Fibroblast of villous mesenchyme (primary cell): ENCODE measurements around the gene P3H2. TPM values are rescaled to one million over a fixed set of nuclear protein-coding genes. Genes with fewer than 3 reads are reported as not detected.
"Not testable (repeated sequence)": the region's sequence is repeated elsewhere in the genome, so short reads cannot be mapped to it uniquely, and the experiment has no call there.

Source experiments
- DNase-seq: peaks from one replicate; pipeline ENCODE4 v3.0.0-alpha.2; 2010; ENCODE audit warnings: low read depth
- H3K4me3 ChIP-seq: 2 replicates; pipeline ENCODE4 v1.5.1; 2011; ENCODE audit warnings: low read depth, mild to moderate bottlenecking, low read length
- total RNA-seq: library from RNA; depleted of rRNA; stranded (reverse); fragments of >200 nt; gene quantifications from 2 replicates; pipeline ENCODE4 v1.2.3, GENCODE V29; 2012
- TF ChIP-seq, protein P1 (sequence below): IDR thresholded peaks from 2 replicates; pipeline ENCODE4 v1.5.1; 2012; ENCODE audit warnings: low read depth, mild to moderate bottlenecking, low read length; ENCODE audit not compliant: insufficient read depth

Gene P3H2
- total RNA-seq, 1 donor: 51.8 TPM

DNA sequence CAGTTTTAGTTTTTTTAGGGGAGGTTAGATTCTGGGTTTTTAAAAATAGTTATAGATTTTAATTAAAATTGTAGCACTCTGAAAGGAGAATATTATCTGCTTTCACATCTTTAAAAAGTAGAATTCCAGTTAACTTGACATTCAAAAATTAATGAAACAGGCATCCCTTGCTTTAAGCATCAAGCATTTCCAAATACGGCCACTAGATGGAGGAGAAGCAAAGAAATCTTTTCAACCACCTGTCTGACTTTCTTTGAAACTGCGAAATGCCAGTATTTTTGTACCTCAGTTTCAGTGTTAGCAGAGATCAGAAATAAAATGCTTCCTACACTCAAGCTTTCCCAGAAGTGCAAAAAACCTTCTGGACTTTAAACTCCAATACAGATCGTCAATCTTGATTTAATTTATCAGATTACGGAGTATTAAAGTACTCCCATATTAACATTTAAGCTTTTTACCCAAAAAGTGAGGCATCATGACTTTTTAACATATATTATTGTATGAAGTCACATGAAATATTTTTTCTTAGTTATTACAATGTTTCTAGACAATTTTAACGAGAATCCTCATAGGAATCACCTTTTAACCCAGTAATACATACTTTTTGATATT is 153.3 kb downstream of the P3H2 start:
- TF ChIP-seq, protein P1, sequence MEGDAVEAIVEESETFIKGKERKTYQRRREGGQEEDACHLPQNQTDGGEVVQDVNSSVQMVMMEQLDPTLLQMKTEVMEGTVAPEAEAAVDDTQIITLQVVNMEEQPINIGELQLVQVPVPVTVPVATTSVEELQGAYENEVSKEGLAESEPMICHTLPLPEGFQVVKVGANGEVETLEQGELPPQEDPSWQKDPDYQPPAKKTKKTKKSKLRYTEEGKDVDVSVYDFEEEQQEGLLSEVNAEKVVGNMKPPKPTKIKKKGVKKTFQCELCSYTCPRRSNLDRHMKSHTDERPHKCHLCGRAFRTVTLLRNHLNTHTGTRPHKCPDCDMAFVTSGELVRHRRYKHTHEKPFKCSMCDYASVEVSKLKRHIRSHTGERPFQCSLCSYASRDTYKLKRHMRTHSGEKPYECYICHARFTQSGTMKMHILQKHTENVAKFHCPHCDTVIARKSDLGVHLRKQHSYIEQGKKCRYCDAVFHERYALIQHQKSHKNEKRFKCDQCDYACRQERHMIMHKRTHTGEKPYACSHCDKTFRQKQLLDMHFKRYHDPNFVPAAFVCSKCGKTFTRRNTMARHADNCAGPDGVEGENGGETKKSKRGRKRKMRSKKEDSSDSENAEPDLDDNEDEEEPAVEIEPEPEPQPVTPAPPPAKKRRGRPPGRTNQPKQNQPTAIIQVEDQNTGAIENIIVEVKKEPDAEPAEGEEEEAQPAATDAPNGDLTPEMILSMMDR: peak; percentile 82
- peak; percentile 67 for DNase-seq
- no peak overlapping the region for H3K4me3 ChIP-seq

DNA sequence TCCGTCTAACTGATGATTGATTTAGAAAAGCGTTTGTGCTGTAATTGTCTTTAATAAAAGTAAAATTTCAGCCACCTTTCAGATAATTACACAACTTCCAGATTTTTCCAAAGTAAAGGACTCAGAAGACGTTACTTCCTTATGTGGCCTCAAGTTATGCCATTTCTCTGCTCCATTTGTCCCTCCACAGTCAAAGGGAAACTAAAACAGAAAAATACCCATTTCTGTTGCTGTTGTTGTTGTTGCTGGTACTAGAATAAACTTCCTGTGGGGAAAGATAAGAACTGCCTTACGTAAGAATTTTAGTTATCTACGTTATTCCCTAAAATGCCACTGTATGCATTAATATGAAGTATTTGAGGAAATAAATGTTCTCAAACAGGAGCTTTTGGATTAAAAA is 153.9 kb downstream of the P3H2 start:
- TF ChIP-seq, protein P1: no peak
- H3K4me3 ChIP-seq: no peak overlapping the region
- DNase-seq: no peak

DNA sequence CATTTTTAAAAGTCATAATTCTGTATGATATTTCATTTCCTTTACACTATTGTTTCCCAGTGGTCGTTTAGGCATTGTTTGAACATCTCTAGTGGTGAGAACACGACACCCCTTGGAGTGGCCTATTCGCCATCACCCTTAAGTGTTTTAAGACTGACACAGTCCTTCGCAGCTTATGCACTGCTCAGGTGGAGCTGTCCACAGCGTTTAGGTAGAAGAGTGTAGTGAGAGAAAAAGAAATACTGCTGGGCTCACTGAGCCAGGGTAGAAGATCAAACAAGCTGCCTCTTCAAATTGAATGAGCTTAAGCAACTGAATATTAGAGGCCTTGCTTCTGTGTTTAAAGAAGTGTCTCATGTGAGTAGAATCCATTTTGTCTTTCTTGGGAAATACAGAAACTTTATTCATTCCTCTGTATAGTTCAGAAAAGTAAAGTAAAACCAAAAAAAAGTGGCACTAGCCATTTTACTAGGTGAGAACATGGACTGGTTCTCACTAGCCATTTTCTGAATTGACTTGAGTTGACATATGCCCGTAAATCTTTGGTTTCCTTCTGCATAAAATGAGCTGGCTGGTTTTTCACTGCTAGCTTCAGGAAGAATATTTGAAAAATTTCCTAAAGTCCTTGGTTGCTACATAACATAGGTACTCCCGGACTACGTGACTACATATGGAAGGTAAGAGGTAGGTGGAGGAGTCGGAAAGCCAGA is 155.9 kb downstream of the P3H2 start:
- no peak overlapping the region for H3K4me3 ChIP-seq
- TF ChIP-seq, protein P1: no peak
- no peak for DNase-seq

DNA sequence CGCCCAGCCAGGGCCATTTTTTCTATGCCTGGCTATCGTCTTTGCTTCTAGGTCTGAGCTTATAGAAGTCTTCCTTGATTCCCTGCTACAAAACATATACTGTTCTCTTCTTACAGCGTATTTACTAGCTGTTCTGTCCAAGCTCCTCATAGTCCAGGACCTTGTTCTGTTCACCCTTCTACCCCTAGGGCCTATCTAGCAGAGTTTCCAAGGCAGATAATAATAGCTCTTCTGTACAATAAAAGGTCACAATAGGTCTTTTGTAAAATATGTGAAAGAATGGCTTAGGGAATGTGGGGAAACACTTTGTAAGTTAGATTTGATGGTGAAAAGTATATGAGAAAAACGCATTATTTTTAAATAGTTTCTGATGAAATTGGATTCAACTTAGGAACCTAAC is 158.2 kb downstream of the P3H2 start:
- H3K4me3 ChIP-seq: no peak overlapping the region
- no peak for DNase-seq
- TF ChIP-seq, protein P1: no peak

DNA sequence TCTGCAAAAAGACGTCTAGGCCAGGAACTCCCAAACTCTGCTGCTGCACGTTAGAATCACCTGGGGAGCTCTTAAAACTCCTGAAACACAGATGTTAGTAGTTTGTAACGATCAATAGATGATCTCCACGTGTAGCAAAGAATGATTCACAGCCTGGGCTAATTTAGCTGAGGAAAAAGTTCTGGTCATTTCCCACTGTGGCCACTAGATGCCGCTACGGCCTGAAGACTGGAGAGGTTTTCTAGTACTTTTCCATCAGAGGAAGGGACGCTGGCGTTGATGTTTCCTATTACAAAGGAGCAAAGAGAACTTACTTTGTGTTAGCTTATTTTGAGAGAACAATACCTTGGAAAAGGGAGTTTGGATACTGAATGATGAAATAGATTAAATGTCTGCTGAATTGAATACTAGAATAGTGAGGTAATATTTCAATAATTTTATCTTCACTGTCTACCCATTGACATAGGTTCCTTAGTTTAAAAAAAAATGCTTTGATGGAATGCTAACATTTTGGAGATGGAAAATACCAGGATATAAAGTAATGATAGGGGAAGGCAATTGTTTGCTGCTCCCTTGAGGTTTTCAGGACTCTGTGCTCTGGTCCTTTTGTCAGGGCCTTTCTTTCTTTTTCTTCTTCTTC is 159.1 kb downstream of the P3H2 start:
- DNase-seq: peak; percentile 81
- TF ChIP-seq, protein P1: peak; percentile 98
- H3K4me3 ChIP-seq: no peak overlapping the region

DNA sequence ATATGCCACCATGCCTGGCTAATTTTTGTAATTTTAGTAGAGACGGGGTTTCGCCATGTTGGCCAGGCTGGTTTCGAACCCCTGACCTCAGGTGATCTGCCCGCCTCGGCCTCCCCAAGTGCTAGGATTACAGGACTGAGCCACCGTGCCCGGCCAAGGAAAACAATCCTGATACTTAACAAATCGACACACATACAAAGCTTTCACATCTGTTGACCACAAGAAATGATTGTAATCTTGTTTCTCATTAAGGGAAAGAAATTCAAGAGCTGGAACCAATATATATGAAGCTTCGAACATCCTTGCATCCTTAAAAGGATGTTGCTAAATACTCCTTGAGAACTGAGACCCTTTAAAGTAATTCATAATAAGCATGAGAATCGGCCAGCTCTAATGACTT is 159.6 kb downstream of the P3H2 start:
- H3K4me3 ChIP-seq, DNase-seq: not testable (repeated sequence)
